SKM-1 (cell line): Measurements from ENCODE around the gene NELL1.

Experiments
- DNase-seq: peaks from one replicate; lab custom pipeline; 2025; ENCODE audit not compliant: unreplicated experiment; lab: John Stamatoyannopoulos, UW

Gene NELL1

GRCh38 chr11:21405422-21405821 lies 736.0 kb downstream of the NELL1 start:
- DNase-seq: no peak

GRCh38 chr11:21410513-21410912 lies 741.1 kb downstream of the NELL1 start:
- no peak for DNase-seq

DNA sequence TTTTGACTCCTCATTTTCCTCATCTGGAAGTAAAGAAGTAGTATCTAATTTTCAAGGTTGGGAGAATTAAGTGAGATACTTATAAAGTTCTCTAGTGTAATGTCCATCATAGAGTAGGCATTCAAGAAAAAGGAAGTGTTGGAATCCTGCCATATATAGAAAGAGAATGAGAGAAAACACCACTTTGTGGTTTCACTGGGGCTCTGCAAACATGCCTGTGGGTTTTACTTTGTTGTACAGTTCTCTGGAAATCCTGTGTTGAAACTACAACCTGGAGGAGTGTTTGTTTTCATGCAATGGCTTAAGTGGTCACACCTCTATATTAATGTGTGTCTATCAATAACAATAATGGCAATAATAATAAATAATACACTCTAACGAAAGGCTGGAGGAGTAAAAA lies 741.7 kb downstream of the NELL1 start:
- DNase-seq: no peak

- no peak for DNase-seq
Observed at GRCh38 chr11:21411597-21411996, 742.2 kb downstream of the NELL1 start.

DNA sequence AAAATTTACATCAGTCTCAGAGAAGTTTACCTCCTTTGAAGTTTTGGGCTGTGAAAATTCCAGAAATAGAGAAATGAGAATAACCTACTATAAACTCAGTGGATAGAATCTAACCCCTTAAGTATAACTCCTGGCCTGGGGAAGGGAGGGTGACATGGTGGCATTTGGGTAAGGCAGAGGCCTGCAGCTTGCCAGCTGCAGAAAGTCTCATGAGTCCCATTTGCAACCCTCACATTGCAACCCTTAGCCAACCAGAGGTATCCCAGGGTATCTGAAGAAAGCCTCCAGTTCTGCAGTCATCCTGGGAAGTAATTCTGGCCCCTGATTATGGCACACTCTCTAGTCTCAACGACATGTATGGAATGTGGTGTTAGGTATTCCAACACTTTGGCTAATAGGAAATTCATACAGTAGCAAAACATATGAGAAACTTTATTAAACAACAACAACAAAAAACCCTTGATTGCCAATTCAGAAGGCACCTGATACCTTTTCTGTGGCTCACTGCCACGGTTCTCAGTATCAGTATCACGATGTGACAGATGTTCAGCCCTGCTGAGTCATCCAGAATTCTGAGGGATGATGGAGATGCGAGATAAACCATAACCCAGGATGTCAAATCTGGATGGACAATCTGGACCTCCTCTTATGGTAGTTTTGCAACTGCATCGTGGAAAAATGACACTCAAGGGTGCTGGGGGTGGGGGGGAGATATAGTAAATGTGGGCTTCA lies 743.4 kb downstream of the NELL1 start:
- DNase-seq: no peak

DNA sequence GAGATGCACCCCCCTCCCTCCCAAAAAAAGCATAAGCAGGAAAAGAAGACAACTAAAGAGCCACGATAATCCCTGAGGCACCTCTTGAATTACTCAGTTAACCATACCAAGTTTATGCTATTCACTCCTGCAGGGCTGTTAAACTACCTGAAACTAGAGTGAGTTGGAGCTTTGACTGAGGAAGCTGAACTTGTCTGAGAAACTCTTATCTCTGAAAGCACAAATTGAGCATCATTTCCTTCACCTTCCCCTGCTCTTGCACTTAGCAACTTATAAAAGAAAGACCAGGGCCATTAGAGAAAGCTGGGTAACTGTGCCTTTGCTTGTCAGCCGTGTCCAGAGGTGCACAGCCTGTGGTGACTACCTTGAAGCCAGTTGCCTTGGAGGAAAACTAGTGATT lies 745.6 kb downstream of the NELL1 start:
- no peak for DNase-seq

DNA sequence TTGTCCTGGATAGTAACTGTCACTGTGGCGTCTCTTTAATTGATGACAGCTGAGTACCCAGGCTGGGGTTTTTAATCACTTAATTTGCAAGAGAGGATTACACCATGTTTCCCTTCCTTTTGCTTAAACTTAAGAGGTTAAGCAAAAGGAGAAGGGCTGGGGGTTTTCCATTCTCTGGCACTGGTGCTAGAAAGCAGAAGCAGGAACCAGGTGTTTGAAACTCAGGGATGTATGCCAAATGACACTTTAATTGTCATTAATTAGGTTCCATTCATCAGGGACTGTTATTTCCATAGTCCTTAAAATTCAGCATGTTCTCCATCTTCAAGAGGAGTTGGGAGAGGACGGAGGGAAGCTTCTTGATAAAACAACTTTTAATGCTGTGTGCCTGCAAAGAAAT lies 746.2 kb downstream of the NELL1 start:
- no peak for DNase-seq

GRCh38 chr11:21421711-21422329 lies 752.4 kb downstream of the NELL1 start:
- DNase-seq: no peak

- DNase-seq: no peak
Observed at GRCh38 chr11:21426931-21427330, 757.5 kb downstream of the NELL1 start.

DNA sequence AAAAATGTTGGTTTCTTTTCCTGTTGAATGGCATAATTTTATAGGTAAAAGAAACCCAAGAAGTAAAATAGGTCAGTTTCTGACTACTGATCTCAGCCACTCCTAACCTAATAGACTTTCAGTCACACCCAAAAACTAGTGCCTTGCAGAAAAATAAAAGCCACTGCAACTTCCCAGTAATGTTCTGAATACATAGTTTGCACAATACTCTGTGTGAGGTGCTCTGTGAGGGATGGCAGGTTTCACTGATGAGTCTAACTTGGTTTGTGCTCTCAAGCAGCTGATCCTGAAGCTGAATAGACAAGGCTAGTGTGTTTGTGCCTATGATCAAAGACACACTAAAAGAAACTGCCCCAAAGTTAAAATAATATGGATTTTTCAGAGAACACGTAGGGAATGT lies 758.3 kb downstream of the NELL1 start:
- DNase-seq: no peak

GRCh38 chr11:21428796-21429195 lies 759.4 kb downstream of the NELL1 start:
- DNase-seq: no peak

DNA sequence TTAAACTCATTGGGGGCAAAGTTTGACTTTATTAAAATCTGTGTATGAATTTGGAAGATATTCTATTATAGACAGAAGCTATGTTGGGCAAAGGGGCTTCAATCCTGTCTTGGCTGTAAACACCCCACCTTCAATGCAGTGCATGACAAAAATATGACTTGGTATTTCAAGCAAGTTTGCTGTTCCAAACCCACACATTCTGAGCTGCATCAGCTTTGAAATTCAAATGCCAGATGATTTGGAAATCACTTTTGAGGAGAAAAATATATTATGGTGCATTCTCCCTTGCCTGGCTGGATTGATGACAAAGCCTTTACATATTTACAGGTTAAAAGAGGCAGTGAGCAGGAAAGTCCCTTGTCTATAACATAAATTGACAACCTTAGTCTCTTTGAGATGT lies 760.0 kb downstream of the NELL1 start:
- no peak for DNase-seq

DNA sequence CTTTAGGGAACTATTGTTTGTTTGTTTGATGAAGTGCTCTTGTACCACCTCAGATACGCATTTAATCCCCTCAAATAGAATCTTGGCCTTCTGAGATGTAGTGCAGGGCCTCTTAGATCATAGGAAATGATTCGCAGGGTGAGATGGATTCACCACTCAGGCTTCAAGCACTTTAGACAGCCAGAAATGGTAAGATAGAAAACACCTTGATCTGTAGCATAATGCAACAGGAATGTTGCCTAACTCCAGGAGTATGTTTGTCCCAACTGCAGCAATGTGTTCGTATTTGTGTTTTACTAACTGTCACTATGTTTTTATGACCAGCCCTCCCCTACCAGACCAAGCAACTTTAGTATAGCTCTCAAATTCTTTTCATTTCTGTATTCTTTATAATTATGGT lies 761.2 kb downstream of the NELL1 start:
- DNase-seq: no peak

- no peak for DNase-seq
Observed at GRCh38 chr11:21446939-21447590, 777.7 kb downstream of the NELL1 start.

GRCh38 chr11:21447871-21448270 lies 778.5 kb downstream of the NELL1 start:
- no peak for DNase-seq

GRCh38 chr11:21456186-21456585 lies 786.8 kb downstream of the NELL1 start:
- DNase-seq: no peak

DNA sequence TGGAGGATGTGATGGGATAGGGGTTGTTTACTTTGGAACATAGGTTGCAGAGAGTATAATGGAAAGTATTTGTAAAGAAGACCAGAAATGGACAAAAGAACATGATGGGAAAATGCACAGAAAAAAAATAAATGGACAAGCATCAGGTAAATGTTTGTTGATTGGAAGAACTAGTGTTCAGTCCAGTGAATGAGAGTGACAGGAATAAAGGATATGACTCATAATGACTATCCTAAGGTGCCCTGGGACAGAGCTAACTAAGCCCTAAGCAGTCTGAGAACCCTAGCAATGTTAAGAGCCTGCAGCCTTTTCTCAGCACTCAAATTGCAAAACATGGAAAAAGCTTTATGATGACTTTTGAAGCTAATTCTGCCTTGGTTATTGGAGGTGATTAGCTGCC lies 790.7 kb downstream of the NELL1 start:
- DNase-seq: no peak

GRCh38 chr11:21461701-21462100 lies 792.3 kb downstream of the NELL1 start:
- no peak for DNase-seq

DNA sequence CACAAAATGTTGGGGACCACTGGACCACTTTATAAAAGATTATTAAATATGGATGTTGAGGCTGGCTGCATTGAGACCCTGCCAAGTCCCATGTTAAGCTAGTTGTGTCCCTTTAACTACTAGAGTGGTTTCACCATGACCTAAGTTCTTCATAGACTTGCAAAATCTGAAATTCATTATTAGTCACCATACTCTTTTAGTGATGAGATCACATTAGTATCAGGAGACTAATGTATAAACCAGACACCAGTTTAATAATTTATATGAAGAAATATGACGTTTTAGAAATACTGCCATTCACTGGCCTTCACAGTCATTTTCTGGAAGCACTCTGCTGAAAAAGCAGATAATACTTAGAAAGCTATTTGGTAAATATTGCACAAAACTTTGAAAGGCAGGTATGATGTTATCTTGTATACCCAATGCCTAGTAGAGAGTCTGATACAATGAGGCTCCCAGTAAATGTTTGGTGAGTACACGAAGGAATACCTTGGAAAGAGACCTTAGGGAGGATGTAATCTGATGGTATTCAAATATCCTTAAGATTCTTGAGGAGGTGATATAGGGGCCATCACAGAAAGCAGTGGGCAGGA lies 795.3 kb downstream of the NELL1 start:
- no peak for DNase-seq

DNA sequence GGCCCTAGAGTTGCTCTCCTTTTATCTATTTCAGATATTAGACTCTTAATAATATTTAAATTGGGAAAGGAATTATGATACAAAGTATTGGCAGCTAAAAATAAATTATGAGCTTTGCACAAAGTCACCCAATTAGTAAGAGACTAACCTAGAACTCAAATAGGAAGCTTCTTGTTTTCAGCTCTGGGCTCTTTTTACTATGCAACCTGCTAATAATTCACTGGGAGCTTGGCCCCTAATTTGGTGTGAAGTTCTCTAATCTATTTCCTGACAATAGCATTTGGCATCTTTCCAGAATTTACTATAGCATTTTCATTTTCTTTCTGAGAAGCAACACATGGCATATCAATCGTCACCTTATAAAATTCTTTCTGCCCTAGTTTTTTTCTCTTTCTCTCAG lies 795.8 kb downstream of the NELL1 start:
- DNase-seq: no peak

GRCh38 chr11:21465920-21466319 lies 796.5 kb downstream of the NELL1 start:
- DNase-seq: no peak

- DNase-seq: no peak
Observed at GRCh38 chr11:21470521-21470920, 801.1 kb downstream of the NELL1 start.
